PC-3 (cell line): ENCODE measurements around the gene TNPO1.

Source experiments
- CTCF ChIP-seq: fragments of 300-600 bp; sonication (generic); conservative IDR thresholded peaks from 2 replicates; pipeline ENCODE4 v1.5.1; 2017; ENCODE audit warnings: antibody characterized with exemption, low read depth, mild to moderate bottlenecking, low read length
- EZH2phosphoT487 ChIP-seq: fragments of 300-600 bp; sonication (generic); IDR thresholded peaks from 2 replicates; pipeline ENCODE4 v1.6.1; 2018; ENCODE audit warnings: mild to moderate bottlenecking, antibody characterized with exemption, low read length, borderline replicate concordance

GRCh38 chr5:72917371-72917776 lies 100.9 kb downstream of the TNPO1 start:
- no peak for TF ChIP-seq CTCF
- TF ChIP-seq EZH2phosphoT487, result no peak
